HG03097 (cell line): ENCODE data around the gene CCDC40.

ENCODE experiments used
- ATAC-seq: cut with Tn5 transposase; IDR thresholded peaks from one replicate; pipeline ENCODE4 v1.9.1; 2021; ENCODE audit not compliant: unreplicated experiment, low FRiP score

Gene CCDC40

DNA sequence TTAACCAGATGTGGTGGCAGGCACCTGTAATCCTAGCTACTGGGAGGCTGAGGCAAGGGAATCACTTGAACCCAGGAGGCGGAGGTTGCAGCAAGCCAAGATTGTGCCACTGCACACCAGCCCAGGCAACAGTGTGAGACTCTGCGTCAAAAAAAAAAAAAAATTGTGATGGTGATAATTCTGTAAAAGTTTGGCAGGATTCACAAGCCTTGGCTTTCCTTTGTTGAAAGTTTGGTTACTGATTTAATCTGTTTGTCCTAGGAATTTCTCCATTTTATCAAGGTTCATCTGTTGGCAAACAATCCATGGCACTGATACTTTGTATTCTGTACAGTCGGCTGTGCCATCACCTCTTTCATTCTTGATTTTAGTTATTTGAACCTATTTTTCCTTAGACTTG, 94.5 kb downstream of the CCDC40 start:
- ATAC-seq: no peak

DNA sequence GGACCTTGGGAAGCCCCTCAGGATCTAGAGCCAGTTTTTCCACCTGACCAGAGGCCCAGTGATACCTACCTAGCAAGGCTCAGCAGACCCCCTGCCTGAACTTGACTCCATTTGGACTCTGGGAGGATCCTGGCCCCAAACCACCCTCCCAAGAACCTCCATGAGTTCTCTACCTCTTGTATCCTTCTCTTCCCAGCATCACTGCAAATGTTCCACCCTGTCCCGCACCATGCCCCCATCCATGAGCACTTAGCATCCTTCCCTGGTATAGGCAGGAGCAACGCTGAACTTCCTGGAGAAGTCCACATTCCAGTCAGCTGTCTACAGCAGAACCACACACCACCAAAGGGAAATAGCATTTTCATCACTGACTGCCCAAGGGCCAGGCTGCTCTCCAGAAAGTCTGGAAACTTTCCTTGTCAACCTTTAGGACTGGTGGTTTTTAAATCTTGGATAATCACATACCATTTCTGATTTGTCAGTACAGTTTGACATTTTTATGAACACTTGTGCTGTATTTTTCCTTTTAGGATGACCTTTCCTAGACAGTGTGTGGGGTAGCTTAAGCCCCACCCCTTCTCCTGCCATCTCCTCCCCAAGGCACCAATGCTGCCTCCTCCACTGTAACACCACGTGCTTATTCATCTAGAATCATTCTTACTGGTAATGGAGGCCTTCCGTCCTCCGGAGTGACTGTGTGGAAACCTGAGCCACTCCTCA, 96.6 kb downstream of the CCDC40 start:
- ATAC-seq: no peak

DNA sequence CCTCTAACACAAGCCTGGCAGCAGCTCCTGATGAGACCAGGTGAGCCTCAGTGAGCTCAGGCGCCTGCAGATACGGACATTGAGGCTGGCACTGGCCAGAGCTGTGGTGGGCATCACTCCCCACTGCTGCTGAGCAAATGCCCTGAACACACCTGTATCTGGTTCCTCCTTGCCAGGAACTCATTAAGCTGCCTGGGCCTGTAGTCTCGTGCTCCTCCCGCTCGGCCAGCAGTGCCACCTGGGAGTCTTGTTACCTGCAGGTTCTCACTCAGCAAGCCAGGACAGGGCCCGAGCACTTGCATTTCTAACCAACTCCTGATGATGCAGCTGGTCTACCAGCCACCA, 97.2 kb downstream of the CCDC40 start:
- ATAC-seq: no peak

DNA sequence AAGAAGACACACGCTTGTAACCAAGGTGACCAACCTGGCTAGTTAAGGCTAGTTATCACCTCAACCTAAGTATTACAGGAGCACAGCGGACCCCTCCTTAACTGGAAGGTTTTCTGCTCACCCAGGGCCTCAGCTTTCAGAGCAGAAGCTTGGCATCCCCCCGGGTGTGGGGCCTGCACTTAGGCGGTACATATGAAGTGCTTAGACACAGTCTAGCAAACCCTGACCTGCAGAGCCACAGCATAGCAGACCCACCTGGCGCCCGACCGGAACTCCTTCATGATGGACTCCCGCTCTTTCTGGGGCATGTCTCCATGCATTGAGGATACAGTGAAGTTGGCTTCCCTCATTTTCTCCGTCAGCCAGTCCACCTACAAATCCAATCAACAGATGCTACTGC, 100.7 kb downstream of the CCDC40 start:
- ATAC-seq: no peak

DNA sequence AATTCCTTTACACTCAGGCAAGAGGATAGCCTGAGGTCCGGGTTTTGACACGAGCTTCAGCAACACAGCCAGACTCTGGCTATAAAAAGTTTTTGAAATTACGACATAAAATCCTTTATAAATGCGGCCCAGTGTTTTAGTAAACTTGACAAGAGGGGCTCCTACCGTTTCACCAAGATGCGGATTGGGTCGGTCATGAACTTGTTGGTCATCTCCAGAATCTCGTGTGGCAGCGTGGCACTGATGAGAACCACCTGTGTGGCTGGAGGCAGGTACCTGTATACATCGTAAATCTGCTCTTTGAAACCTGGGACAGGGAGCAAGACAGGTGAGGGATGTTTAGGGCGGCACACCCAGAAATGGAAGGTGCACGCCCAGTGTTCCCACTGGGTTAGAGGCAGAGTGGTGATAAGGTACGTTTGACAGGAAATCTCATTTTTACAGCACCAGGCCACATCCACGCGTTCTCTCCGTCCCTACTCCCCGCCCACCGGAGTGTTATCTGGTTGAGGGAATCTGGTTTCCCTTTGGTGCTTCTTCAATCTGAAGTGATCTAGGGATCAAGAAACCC, 102.5 kb downstream of the CCDC40 start:
- no peak for ATAC-seq

DNA sequence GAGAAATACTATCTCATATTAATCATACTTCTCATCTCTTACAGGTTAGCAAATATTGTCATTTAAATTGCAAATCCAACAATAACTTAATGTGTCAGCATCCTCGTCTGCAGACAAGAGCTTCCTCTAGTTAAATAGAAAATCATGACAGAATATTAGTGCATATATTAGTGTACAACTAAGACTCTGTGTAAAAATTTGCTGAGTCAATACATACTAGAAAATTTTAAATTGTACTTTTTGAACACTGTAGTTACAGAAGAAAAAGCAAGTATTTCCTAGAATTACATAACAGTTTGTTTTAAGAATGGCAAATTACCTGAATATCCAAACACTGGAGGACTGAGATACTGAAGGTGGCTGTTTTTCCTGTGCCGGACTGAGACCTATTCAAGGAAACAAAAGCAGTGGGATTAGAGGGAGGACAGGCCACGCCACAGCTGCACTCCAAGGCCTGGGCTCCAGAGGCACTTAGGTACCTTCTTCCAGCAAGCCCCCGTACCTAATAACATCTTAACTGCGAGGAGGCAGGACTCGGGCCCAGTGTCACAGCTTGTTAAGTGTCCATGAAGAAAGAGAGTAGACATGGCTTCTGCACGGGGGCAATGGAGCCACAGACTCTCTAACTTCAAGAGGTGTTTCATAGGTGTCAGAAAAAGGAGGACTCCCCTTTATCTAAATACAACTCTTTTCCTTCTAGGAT, 105.2 kb downstream of the CCDC40 start:
- ATAC-seq: no peak

DNA sequence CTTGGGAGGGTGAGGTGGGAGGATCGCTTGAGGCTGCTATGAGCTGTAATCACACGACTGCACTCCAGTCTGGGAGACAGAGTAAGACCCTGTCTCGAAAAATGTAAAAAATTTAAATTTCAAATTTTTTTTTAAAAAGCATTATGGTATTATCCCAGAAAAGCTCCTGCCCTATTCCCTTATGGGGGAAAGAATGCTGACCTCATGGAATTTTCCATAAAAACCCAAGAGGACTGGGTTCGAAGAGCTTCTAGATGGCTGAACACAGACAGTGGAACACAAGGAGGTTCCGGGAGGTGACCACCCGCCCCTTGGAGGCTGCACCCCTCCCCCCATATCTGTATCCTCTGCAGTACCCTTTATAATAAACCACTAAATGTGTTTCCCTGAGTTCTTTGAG, 106.5 kb downstream of the CCDC40 start:
- no peak for ATAC-seq

DNA sequence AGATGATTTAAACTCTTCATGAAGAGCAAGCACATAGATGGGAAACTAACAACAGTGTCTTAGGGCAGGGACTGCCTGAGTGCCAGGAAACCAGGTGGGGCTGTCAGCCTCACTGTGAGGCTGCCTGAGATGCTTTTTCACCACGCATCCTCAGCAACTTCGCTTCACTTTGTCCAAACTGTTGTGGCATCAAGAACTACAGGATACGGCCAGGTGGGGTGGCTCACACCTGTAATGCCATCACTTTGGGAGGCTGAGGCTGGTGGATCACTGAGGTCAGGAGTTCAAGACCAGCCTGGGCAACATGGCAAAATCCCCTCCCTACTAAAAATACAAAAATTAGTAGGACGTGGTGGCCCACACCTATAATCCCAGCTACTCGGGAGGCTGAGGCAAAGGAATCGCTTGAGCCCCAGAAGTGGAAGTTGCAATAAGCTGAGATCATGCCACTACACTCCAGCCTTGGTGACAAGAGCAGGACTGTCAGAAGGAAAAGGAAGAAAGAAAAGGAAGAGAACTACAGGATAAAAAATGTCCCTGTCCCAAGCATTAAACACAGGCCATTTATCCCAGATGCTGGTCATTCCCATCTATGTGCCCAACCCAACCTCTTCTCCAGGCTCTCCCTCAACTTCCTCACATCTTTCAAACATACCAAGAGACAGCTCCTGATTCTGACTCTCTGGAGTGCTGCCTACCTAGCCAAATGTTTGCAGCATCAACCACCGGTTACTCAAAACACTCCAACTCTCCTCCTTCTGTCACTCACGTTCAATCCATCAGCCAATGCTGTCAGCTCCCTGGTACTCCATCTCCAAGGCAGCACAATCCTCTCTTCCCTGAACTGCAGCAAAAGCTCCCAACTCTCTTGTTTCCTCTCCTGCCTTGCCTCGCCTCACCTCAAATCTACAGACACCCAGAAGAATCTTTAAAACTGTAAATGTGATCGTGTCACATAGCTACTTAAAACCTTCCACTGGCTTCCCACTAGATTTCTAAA, 108.9 kb downstream of the CCDC40 start:
- ATAC-seq: no peak

DNA sequence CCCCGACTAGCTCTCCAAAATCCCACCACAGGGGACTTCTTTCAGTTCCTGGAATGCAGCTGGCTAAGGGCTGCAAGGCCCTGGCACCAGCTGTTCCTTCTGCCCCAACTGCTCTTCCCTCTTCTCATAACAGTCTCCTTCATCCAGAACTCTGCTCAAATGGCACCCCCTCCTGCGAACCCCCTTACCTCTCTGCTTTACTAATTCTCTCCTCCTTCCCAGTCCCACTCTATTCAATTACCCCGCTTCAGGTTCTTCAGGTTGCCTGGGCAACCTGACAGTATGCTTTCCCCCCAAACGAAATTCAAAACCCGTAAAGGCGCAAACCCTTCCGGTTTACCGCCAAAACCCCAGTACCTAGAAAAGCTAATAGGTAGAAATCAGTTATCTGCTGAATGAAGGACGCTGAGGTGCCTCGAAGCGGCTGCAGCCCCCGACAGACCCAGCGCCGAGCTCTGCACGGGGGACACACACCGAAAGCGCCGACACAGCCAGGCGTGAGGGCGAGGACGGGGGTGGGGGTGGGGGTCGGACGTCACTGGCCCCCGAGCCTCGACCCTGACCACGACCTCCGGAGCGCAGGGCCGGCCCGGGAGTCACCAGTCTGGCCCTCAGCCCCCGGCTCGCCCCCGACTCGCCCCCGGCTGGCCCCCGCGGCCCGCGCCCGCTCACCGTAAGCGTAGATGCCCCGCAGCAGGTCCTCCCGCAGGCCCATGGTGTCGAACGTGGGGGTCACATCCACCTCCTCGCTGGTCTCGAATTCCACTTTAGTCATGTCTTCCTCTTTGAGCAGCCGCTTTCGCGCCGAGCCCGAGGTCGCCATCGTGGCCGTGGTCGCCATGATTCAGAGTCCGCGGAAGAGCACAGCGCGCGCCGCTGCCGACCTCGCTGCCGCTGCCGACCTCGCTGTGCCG, 109.9 kb downstream of the CCDC40 start:
- peak; percentile 4 for ATAC-seq

DNA sequence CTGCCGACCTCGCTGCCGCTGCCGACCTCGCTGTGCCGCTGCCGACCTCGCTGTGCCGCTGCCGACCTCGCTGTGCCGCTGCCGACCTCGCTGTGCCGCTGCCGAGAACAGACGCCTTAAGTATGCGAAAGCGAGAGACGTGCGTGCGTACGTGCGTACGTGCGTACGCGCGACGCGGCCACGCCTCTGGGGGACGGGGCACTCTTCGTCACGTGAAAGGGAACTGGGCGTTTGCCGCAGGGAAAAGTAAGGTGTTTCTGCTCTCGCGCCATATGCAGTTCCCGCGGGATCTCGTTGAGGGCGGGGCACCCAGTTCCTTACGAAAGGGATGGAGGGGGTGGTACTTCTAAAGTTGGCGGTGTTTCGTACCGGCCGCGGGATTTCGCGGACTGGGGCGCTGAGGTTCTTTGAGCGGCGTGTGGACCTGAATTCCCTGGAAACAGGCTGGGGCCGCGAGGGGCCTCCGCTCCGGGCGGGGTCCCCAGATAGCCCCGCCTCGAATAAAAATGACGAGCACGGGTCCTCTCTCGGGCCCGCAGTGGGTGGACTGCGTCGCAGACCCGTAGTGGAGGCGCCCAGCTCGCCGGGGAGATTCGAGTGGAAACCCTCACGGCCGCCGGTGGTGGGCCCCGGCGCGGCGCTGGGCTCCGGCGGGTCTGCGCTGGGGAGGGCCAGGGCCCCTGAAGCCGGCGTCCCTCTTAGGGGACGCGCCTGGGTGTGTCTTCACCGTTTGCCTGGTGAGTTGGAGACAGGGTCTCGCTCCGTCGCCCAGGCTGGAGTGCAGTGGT, 110.8 kb downstream of the CCDC40 start, which contains the start of gene EIF4A3:
EIF4A3 (minus strand) TSS at position 94 of the 788 bp plus-strand sequence. CDS start 167 bp downstream, outside the sequence.
- peak; percentile 90 for ATAC-seq
